Stimulated activated CD8-positive, alpha-beta memory T cell treated with anti-CD3 and anti-CD28 coated beads, Interleukin-15, amount 100 ng/mL, for 4 hours (primary cell): Measurements from ENCODE around the gene TAS2R43.
"Not testable (repeated sequence)": the region's sequence is repeated elsewhere in the genome, so short reads cannot be mapped to it uniquely, and the experiment has no call there.

Source experiments
- DNase-seq, 2 donors: peaks; one replicate each; pipeline ENCODE4 v3.0.0-alpha.2; 2020; ENCODE audit warnings: low read depth in 2 of 2

TAS2R43 gene

GRCh38 chr12:11092128-11092527 lies at the start of gene TAS2R43:
TSS of gene TAS2R43 (minus strand) at chr12:11092313. CDS start at chr12:11092229, 84 bp downstream.
- DNase-seq = no peak

GRCh38 chr12:11136075-11136474 lies 44.0 kb upstream of the TAS2R43 start:
- no peak for DNase-seq

GRCh38 chr12:11134305-11134704 lies 42.2 kb upstream of the TAS2R43 start, which contains the start of gene TAS2R30:
TSS of gene TAS2R30 (minus strand) at chr12:11134644. CDS start at chr12:11134244, 400 bp downstream.
- no peak for DNase-seq

GRCh38 chr12:11133816-11134215 lies 41.7 kb upstream of the TAS2R43 start:
- no peak for DNase-seq

GRCh38 chr12:11133162-11133561 lies 41.0 kb upstream of the TAS2R43 start:
- DNase-seq = no peak

- no peak for DNase-seq
Measured at GRCh38 chr12:11130999-11131398, 38.9 kb upstream of the TAS2R43 start.

GRCh38 chr12:11130382-11130781 lies 38.3 kb upstream of the TAS2R43 start:
- DNase-seq = no peak

GRCh38 chr12:11114130-11114529 lies 22.0 kb upstream of the TAS2R43 start:
- not testable (repeated sequence) for DNase-seq

GRCh38 chr12:11111213-11111612 lies 19.1 kb upstream of the TAS2R43 start:
- DNase-seq = not testable (repeated sequence)

GRCh38 chr12:11108862-11109261 lies 16.7 kb upstream of the TAS2R43 start:
- no peak for DNase-seq

GRCh38 chr12:11107719-11108118 lies 15.6 kb upstream of the TAS2R43 start:
- no peak for DNase-seq

GRCh38 chr12:11106288-11106687 lies 14.2 kb upstream of the TAS2R43 start:
- DNase-seq = no peak

GRCh38 chr12:11105546-11105945 lies 13.4 kb upstream of the TAS2R43 start:
- no peak for DNase-seq

GRCh38 chr12:11094910-11095309 lies 2.8 kb upstream of the TAS2R43 start:
- DNase-seq = not testable (repeated sequence)

GRCh38 chr12:11089246-11089645 lies 2.9 kb downstream of the TAS2R43 start:
- DNase-seq = no peak

GRCh38 chr12:11085419-11085818 lies 6.7 kb downstream of the TAS2R43 start:
- DNase-seq = no peak

GRCh38 chr12:11081987-11082386 lies 10.1 kb downstream of the TAS2R43 start:
- DNase-seq = no peak

- no peak for DNase-seq
Measured at GRCh38 chr12:11078246-11078645, 13.9 kb downstream of the TAS2R43 start.

- DNase-seq = no peak
Measured at GRCh38 chr12:11075642-11076041, 16.5 kb downstream of the TAS2R43 start.

GRCh38 chr12:11071414-11071813 lies 20.7 kb downstream of the TAS2R43 start:
- no peak for DNase-seq

- no peak for DNase-seq
Measured at GRCh38 chr12:11070999-11071398, 21.1 kb downstream of the TAS2R43 start.

GRCh38 chr12:11069854-11070365 lies 22.2 kb downstream of the TAS2R43 start:
- DNase-seq = no peak

- no peak for DNase-seq
Measured at GRCh38 chr12:11067514-11067913, 24.6 kb downstream of the TAS2R43 start.

- DNase-seq = not testable (repeated sequence)
Measured at GRCh38 chr12:11062194-11062593, 29.9 kb downstream of the TAS2R43 start, which contains the start of gene TAS2R46. TSS of gene TAS2R46 (minus strand) at chr12:11062294. CDS start at chr12:11062294, 0 bp downstream.
